ENCODE data around the gene COL19A1.

COL19A1 gene

GRCh38 chr6:70135219-70136160, 269.1 kb downstream of the COL19A1 start:
- DNase-seq (ENCODE audit: low read depth, low spot score): no peak
- Histone ChIP-seq H3K9me3 (ENCODE audit: low read depth, low read length) (no peaks in the 10 kb centered on the region), H3K36me3 (ENCODE audit: insufficient read depth, low read length) (no peaks in the 10 kb centered on the region), H3K9ac (ENCODE audit: insufficient read length) (no peak overlapping the region), H3K27ac (no peak overlapping the region), H3K4me3 (no peak overlapping the region)
- TF ChIP-seq EZH2 (IDR thresholded peaks at IDR 0.05): no peak
- TF ChIP-seq FOXP2 (optimal IDR thresholded peaks at IDR 0.05; ENCODE audit: control extremely low read depth, extremely low read length, insufficient read depth): no peak
- TF ChIP-seq POLR2AphosphoS5 (IDR thresholded peaks at IDR 0.05; ENCODE audit: borderline replicate concordance, low read depth, low read length): no peak

- Histone ChIP-seq H3K4me3 (no peak overlapping the region), H3K36me3 (ENCODE audit: insufficient read depth, low read length) (no peaks in the 10 kb centered on the region), H3K27ac (0 out of 2 replicates have a peak overlapping the region, but pooled peaks have one; percentile 33), H3K9me3 (ENCODE audit: low read depth, low read length) (no peaks in the 10 kb centered on the region), H3K9ac (ENCODE audit: insufficient read length) (no peak overlapping the region)
- TF ChIP-seq POLR2AphosphoS5 (IDR thresholded peaks at IDR 0.05; ENCODE audit: borderline replicate concordance, low read depth, low read length) (no peak), FOXP2 (optimal IDR thresholded peaks at IDR 0.05; ENCODE audit: control extremely low read depth, extremely low read length, insufficient read depth) (no peak), EZH2 (IDR thresholded peaks at IDR 0.05) (no peak)
- DNase-seq (ENCODE audit: low read depth, low spot score): no peak
Measured at GRCh38 chr6:70136996-70137395, 270.6 kb downstream of the COL19A1 start.

- no peak overlapping the region for H3K27ac ChIP-seq
- no peak for TF ChIP-seq EZH2 (IDR thresholded peaks at IDR 0.05)
- no peak for TF ChIP-seq POLR2AphosphoS5 (IDR thresholded peaks at IDR 0.05; ENCODE audit: borderline replicate concordance, low read depth, low read length)
- H3K36me3 ChIP-seq (ENCODE audit: insufficient read depth, low read length): peaks cover 4% of the 10 kb centered on the region; the same call in 1 of the 2 replicates
- DNase-seq (ENCODE audit: low read depth, low spot score): no peak
- H3K9me3 ChIP-seq (ENCODE audit: low read depth, low read length): no peaks in the 10 kb centered on the region
- no peak overlapping the region for H3K4me3 ChIP-seq
- H3K9ac ChIP-seq (ENCODE audit: insufficient read length): no peak overlapping the region
Measured at GRCh38 chr6:70140496-70140895, 274.1 kb downstream of the COL19A1 start.

- Histone ChIP-seq H3K36me3 (ENCODE audit: insufficient read depth, low read length) (peaks cover 4% of the 10 kb centered on the region; the same call in 1 of the 2 replicates), H3K4me3 (no peak overlapping the region), H3K9me3 (ENCODE audit: low read depth, low read length) (no peaks in the 10 kb centered on the region), H3K9ac (ENCODE audit: insufficient read length) (no peak overlapping the region), H3K27ac (no peak overlapping the region)
- TF ChIP-seq EZH2 (IDR thresholded peaks at IDR 0.05) (no peak), POLR2AphosphoS5 (IDR thresholded peaks at IDR 0.05; ENCODE audit: borderline replicate concordance, low read depth, low read length) (no peak), FOXP2 (optimal IDR thresholded peaks at IDR 0.05; ENCODE audit: control extremely low read depth, extremely low read length, insufficient read depth) (no peak)
- DNase-seq (ENCODE audit: low read depth, low spot score): no peak
Measured at GRCh38 chr6:70142034-70142433, 275.7 kb downstream of the COL19A1 start.

GRCh38 chr6:70145178-70145577, 278.8 kb downstream of the COL19A1 start:
- H3K4me3 ChIP-seq: no peak overlapping the region
- no peak overlapping the region for H3K9ac ChIP-seq (ENCODE audit: insufficient read length)
- no peak overlapping the region for H3K27ac ChIP-seq
- peaks cover 4% of the 10 kb centered on the region; the same call in 1 of the 2 replicates for H3K36me3 ChIP-seq (ENCODE audit: insufficient read depth, low read length)
- DNase-seq (ENCODE audit: low read depth, low spot score): no peak
- TF ChIP-seq EZH2 (IDR thresholded peaks at IDR 0.05) (no peak), POLR2AphosphoS5 (IDR thresholded peaks at IDR 0.05; ENCODE audit: borderline replicate concordance, low read depth, low read length) (no peak), FOXP2 (optimal IDR thresholded peaks at IDR 0.05; ENCODE audit: control extremely low read depth, extremely low read length, insufficient read depth) (no peak)
- H3K9me3 ChIP-seq (ENCODE audit: low read depth, low read length): no peaks in the 10 kb centered on the region

GRCh38 chr6:70149209-70149788, 282.9 kb downstream of the COL19A1 start:
- no peaks in the 10 kb centered on the region for H3K9me3 ChIP-seq (ENCODE audit: low read depth, low read length)
- H3K36me3 ChIP-seq (ENCODE audit: insufficient read depth, low read length): peaks cover 4% of the 10 kb centered on the region; the same call in 1 of the 2 replicates
- H3K27ac ChIP-seq: no peak overlapping the region
- H3K9ac ChIP-seq (ENCODE audit: insufficient read length): no peak overlapping the region
- H3K4me3 ChIP-seq: no peak overlapping the region
- TF ChIP-seq POLR2AphosphoS5 (IDR thresholded peaks at IDR 0.05; ENCODE audit: borderline replicate concordance, low read depth, low read length) (no peak), EZH2 (IDR thresholded peaks at IDR 0.05) (no peak), FOXP2 (optimal IDR thresholded peaks at IDR 0.05; ENCODE audit: control extremely low read depth, extremely low read length, insufficient read depth) (no peak)
- DNase-seq (ENCODE audit: low read depth, low spot score): no peak

- H3K9ac ChIP-seq (ENCODE audit: insufficient read length): no peak overlapping the region
- TF ChIP-seq EZH2 (IDR thresholded peaks at IDR 0.05): no peak
- no peak for TF ChIP-seq POLR2AphosphoS5 (IDR thresholded peaks at IDR 0.05; ENCODE audit: borderline replicate concordance, low read depth, low read length)
- no peak for TF ChIP-seq FOXP2 (optimal IDR thresholded peaks at IDR 0.05; ENCODE audit: control extremely low read depth, extremely low read length, insufficient read depth)
- H3K27ac ChIP-seq: peak overlapping the region; percentile 4; the same call in 1 of the 2 replicates
- H3K36me3 ChIP-seq (ENCODE audit: insufficient read depth, low read length): no peaks in the 10 kb centered on the region
- no peaks in the 10 kb centered on the region for H3K9me3 ChIP-seq (ENCODE audit: low read depth, low read length)
- peak overlapping the region; percentile 14; the same call in 1 of the 2 replicates for H3K4me3 ChIP-seq
- DNase-seq (ENCODE audit: low read depth, low spot score): no peak
Measured at GRCh38 chr6:70150521-70150920, 284.2 kb downstream of the COL19A1 start.

- Histone ChIP-seq H3K4me3 (no peak overlapping the region), H3K27ac (no peak overlapping the region), H3K9me3 (ENCODE audit: low read depth, low read length) (no peaks in the 10 kb centered on the region), H3K9ac (ENCODE audit: insufficient read length) (no peak overlapping the region), H3K36me3 (ENCODE audit: insufficient read depth, low read length) (no peaks in the 10 kb centered on the region)
- TF ChIP-seq POLR2AphosphoS5 (IDR thresholded peaks at IDR 0.05; ENCODE audit: borderline replicate concordance, low read depth, low read length) (no peak), FOXP2 (optimal IDR thresholded peaks at IDR 0.05; ENCODE audit: control extremely low read depth, extremely low read length, insufficient read depth) (no peak), EZH2 (IDR thresholded peaks at IDR 0.05) (no peak)
- no peak for DNase-seq (ENCODE audit: low read depth, low spot score)
Measured at GRCh38 chr6:70151616-70152015, 285.3 kb downstream of the COL19A1 start.
